Activated B cell treated with CpG ODN at 0.5 μM for 24 hours (primary cell): ENCODE data around the gene RNGTT. TPM values are rescaled to one million over a fixed set of nuclear protein-coding genes. Genes with fewer than 3 reads are reported as not detected.

ENCODE experiments used
- ATAC-seq: fragments of 200-7000 bp; cut with Tn5 transposase; one replicate; pipeline ENCODE4 v1.10.0; 2021; ENCODE audit warnings: low read depth, mild to moderate bottlenecking, moderate library complexity
- CTCF ChIA-PET: fragments of 350-600 bp; sonication (Branson Sonifier 250); formaldehyde crosslinking; loops from one replicate; lab custom pipeline; 2021; ENCODE audit warnings: antibody characterized with exemption; lab: Charles Lee
- POLR2A ChIA-PET: fragments of 350-600 bp; sonication (Branson Sonifier 250); formaldehyde crosslinking; loops from one replicate; lab custom pipeline; 2021; ENCODE audit warnings: antibody characterized with exemption; lab: Charles Lee
- DNase-seq: peaks from one replicate; pipeline ENCODE4 v3.0.0; 2022
- H3K27ac Mint-ChIP-seq: one replicate; pipeline ENCODE4 v1.8.0; 2020; ENCODE audit warnings: mixed read lengths
- H3K27me3 Mint-ChIP-seq: one replicate; pipeline ENCODE4 v1.8.0; 2021; ENCODE audit warnings: mixed read lengths
- H3K36me3 Mint-ChIP-seq: one replicate; pipeline ENCODE4 v1.8.0; 2021; ENCODE audit warnings: low read depth, mixed read lengths
- H3K4me1 Mint-ChIP-seq: one replicate; pipeline ENCODE4 v1.8.0; 2021; ENCODE audit warnings: mixed read lengths
- H3K4me3 Mint-ChIP-seq: one replicate; pipeline ENCODE4 v1.8.0; 2020; ENCODE audit warnings: mild to moderate bottlenecking, mixed read lengths
- H3K9me3 Mint-ChIP-seq: one replicate; pipeline ENCODE4 v1.8.0; 2020; ENCODE audit warnings: mixed read lengths
- intact Hi-C: fragments of 100-400 bp; cut with micrococcal nuclease; formaldehyde crosslinking; loops from one replicate; pipeline ENCODE4 v1.15.1; 2024
- total RNA-seq: library from RNA; stranded (reverse); gene quantifications from 2 replicates; pipeline ENCODE4 v1.2.3, GENCODE V29; 2022
- TF ChIP-seq, protein P1 (sequence below): fragments of 200-600 bp; IDR thresholded peaks from one replicate; pipeline ENCODE4 v1.8.0; 2022; ENCODE audit warnings: antibody characterized with exemption, mild to moderate bottlenecking

Gene RNGTT
- total RNA-seq, 1 donor from 2014 or later: 25.9 TPM

DNA sequence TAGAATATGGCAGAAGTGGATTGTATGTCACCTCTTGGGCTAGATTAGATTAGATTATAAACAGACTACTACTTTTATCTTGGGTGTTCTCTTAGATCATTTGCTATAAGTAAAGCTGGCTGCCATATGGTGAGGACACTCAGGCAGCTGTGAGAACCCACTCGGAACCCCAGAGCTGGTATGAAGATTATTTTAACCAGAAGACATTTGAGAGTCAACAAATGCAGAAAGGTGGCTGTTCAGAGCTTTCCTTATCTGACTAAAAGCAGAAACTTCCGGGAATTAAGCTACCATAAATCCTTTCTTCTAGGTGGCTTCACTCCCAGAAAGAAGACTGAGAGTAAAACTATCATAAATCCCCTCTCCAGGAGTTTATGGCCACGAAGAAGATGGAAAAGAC, 91.9 kb downstream of the RNGTT start:
- Mint-ChIP-seq H3K9me3 (no peaks in the 10 kb centered on the region), H3K36me3 (peaks cover 12% of the 10 kb centered on the region), H3K27ac (peak overlapping the region; percentile 59), H3K4me1 (peaks cover 5% of the 10 kb centered on the region), H3K4me3 (no peak overlapping the region), H3K27me3 (no peaks in the 10 kb centered on the region)
- ChIA-PET POLR2A (interaction anchor here (0.6 kb wide), 1 partner anchor 107 kb away, joined by 3 read pairs; no protein-coding TSS in a partner anchor), CTCF (interaction anchor here (0.8 to 4.3 kb wide), 10 partner anchors 9 to 1805 kb away, joined by 3 to 28 read pairs (median 5); no protein-coding TSS in a partner anchor)
- DNase-seq: no peak
- intact Hi-C loops: loop anchor here (1.0 to 10.0 kb wide), 4 partner anchors 89 to 1207 kb away; no protein-coding TSS in a partner anchor
- TF ChIP-seq, protein P1, sequence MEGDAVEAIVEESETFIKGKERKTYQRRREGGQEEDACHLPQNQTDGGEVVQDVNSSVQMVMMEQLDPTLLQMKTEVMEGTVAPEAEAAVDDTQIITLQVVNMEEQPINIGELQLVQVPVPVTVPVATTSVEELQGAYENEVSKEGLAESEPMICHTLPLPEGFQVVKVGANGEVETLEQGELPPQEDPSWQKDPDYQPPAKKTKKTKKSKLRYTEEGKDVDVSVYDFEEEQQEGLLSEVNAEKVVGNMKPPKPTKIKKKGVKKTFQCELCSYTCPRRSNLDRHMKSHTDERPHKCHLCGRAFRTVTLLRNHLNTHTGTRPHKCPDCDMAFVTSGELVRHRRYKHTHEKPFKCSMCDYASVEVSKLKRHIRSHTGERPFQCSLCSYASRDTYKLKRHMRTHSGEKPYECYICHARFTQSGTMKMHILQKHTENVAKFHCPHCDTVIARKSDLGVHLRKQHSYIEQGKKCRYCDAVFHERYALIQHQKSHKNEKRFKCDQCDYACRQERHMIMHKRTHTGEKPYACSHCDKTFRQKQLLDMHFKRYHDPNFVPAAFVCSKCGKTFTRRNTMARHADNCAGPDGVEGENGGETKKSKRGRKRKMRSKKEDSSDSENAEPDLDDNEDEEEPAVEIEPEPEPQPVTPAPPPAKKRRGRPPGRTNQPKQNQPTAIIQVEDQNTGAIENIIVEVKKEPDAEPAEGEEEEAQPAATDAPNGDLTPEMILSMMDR: no peak
- no peak for ATAC-seq

DNA sequence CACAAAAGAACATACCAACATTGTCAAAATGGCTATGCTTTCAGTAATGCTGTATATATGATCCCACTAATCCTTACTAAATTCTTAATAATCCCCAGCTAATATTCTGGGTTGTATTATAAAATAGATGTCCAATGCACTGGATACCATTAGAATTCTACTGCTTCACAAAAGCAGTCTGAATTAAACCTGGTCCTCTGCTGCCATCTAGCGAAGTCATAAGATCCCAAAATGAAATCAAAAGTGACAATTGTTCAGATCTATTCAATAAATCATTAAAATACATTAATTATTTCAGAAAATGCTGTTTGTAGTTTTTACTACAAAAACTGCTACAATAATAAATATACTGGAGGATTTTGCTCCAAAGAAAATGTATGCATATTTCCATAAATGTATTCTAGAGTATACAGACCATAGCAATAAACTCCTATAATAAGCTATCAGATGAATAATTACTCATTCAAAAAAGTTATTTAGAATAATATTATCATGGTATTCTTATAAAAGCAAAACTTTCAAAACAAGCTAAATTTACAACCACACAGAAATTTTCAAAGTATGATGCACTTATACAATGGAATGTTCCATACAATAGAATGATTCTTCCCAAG, 92.6 kb downstream of the RNGTT start:
- DNase-seq: no peak
- CTCF ChIA-PET: interaction anchor here (0.6 to 4.3 kb wide), 14 partner anchors 9 to 1805 kb away, joined by 3 to 28 read pairs (median 4); no protein-coding TSS in a partner anchor
- Mint-ChIP-seq H3K27ac (no peak overlapping the region), H3K4me1 (peaks cover 10% of the 10 kb centered on the region), H3K4me3 (no peak overlapping the region), H3K9me3 (no peaks in the 10 kb centered on the region), H3K27me3 (no peaks in the 10 kb centered on the region), H3K36me3 (peaks cover 12% of the 10 kb centered on the region)
- POLR2A ChIA-PET: interaction anchor here (0.6 kb wide), 1 partner anchor 106 kb away, joined by 3 read pairs; no protein-coding TSS in a partner anchor
- intact Hi-C loops: loop anchor here (1.0 to 10.0 kb wide), 8 partner anchors 89 to 1805 kb away; no protein-coding TSS in a partner anchor
- TF ChIP-seq, protein P1: no peak
- peak; percentile 42 for ATAC-seq

DNA sequence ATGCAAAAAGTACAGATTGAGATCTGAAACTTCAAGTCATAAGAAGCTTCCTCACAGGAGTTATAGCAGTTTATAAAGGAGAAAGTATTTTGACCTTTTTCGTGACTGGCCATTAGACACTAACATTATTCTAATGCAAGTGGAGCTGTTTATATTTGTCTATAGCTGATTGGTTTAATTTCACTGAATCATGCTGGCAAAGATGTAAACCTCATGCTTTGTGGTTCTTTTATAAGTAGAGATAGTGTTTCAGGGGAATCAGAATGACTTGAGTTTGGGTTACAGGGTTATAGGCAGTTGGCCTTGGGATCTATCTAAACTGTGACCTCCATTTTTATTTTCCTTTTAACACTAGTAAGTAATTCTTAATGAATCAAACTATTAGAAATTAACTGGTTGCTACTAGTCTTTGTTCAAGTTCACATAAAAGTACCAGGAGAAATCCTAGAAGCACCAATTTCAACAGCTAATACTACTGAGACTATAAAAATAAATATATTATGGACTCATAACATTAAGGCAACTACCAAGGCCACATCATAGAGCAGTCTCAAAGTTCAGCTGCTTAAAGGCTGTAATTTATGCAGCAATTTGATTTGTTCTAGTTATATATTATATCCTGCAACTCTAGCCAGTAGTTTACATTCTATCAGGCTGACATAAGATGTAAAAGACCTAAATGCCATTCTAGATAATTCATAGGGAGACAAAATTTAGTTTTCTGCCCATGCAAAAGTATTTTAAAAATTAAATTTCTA, 94.0 kb downstream of the RNGTT start:
- H3K9me3 Mint-ChIP-seq: no peaks in the 10 kb centered on the region
- no peak for ATAC-seq
- no peaks in the 10 kb centered on the region for H3K27me3 Mint-ChIP-seq
- ChIA-PET POLR2A (no interaction called here), CTCF (interaction anchor here (0.7 to 4.3 kb wide), 9 partner anchors 9 to 1476 kb away, joined by 3 to 28 read pairs (median 4); no protein-coding TSS in a partner anchor)
- H3K36me3 Mint-ChIP-seq: peaks cover 12% of the 10 kb centered on the region
- H3K4me1 Mint-ChIP-seq: peaks cover 19% of the 10 kb centered on the region
- intact Hi-C loops: loop anchor here (1.0 to 10.0 kb wide), 8 partner anchors 87 to 1803 kb away; partner anchors contain the start of gene SLC35A1
- no peak overlapping the region for H3K27ac Mint-ChIP-seq
- TF ChIP-seq, protein P1: no peak
- H3K4me3 Mint-ChIP-seq: no peak overlapping the region
- no peak for DNase-seq

DNA sequence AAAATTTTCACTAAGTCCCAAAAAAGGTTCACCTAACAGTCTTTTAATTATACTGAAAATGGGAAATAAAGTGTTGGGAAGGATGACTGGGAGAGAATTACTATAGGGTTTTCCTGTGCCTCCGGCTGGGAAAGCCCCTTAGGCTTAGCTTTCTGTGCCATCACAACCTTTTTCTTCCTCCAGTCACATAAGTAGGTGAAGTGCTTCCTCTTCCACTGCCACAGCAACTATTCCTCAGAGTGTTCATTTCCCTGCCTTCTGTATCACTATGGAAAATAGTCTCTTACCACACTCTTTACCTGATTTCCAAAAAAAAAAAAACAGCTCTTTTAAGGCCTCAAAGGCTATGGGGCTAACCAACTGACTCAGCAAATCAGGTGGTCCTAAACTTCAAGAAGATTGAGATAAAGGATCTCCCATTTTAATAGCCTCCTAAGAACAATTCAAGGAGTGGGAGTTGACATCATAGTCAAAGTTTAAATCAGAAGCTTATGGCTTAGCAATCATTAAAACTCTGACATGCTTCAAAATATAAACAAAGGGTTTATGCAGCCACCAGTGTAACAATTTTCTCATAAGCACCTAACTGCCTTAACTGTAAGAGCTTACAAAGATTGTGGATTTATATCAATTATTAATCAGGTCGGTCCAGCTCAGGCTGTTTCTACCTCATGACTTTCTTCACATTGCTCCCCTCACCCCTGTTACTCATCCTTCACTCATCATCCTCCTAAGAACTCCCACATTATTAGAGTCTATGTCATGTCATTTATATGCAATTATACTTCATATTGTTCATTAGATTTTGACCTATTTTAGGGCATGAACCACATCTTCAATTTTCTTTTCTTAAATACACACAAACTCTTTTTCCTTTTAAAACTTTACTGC, 95.3 kb downstream of the RNGTT start:
- H3K27me3 Mint-ChIP-seq: no peaks in the 10 kb centered on the region
- no peak overlapping the region for H3K27ac Mint-ChIP-seq
- ChIA-PET CTCF (no interaction called here), POLR2A (interaction anchor here (0.6 to 0.7 kb wide), 2 partner anchors 280 to 1465 kb away, joined by 3 read pairs; no protein-coding TSS in a partner anchor)
- peaks cover 11% of the 10 kb centered on the region for H3K36me3 Mint-ChIP-seq
- peaks cover 19% of the 10 kb centered on the region for H3K4me1 Mint-ChIP-seq
- DNase-seq: no peak
- TF ChIP-seq, protein P1: no peak
- no peak for ATAC-seq
- intact Hi-C loops: loop anchor here (5.0 kb wide), 1 partner anchor 1396 kb away; the partner anchor contains the start of gene SLC35A1
- no peak overlapping the region for H3K4me3 Mint-ChIP-seq
- H3K9me3 Mint-ChIP-seq: no peaks in the 10 kb centered on the region
